Thoracic aorta (tissue), 2 donors: ENCODE results near the gene CCNJ. TPM values are rescaled to one million over a fixed set of nuclear protein-coding genes. Genes with fewer than 3 reads are reported as not detected.

Source experiments
- ATAC-seq: fragments of 150-250 bp; one replicate; pipeline ENCODE4 v1.8.0; 2017; ENCODE audit warnings: low read depth; ENCODE audit not compliant: insufficient number of reproducible peaks, low FRiP score
- DNase-seq: peaks from one replicate; pipeline ENCODE4 v3.0.0-alpha.2; 2020; ENCODE audit warnings: low spot score
- H3K27ac ChIP-seq, 2 donors: fragments of 200-600 bp; sonication (generic); 1 replicate in 1 of 2; 2 replicates in 1 of 2; pipeline ENCODE4 v1.5.1; 2016; ENCODE audit warnings: mild to moderate bottlenecking in 2 of 2, moderate library complexity in 2 of 2
- H3K27me3 ChIP-seq: fragments of 200-600 bp; sonication (generic); replicated peaks from 2 replicates; pipeline ENCODE4 v1.6.0; 2016; ENCODE audit warnings: mild to moderate bottlenecking; ENCODE audit not compliant: insufficient read depth
- H3K36me3 ChIP-seq: fragments of 200-600 bp; sonication (generic); one replicate; pipeline ENCODE4 v1.5.1; 2016
- H3K4me1 ChIP-seq, 2 donors: fragments of 200-600 bp; sonication (generic); 1 replicate in 1 of 2; 2 replicates in 1 of 2; pipeline versions ENCODE4 v1.5.1 to v1.6.0; 2016; ENCODE audit warnings: low read depth in 2 of 2, mild to moderate bottlenecking in 1 of 2; ENCODE audit not compliant: control insufficient read depth in 1 of 2
- H3K4me3 ChIP-seq: fragments of 200-600 bp; sonication (generic); 2 replicates; pipeline ENCODE4 v1.5.1; 2016; ENCODE audit warnings: mild to moderate bottlenecking
- H3K9me3 ChIP-seq: fragments of 200-600 bp; sonication (generic); 2 replicates; pipeline ENCODE4 v1.5.1; 2016
- total RNA-seq, 2 donors: library from RNA; depleted of rRNA; stranded (reverse); fragments of >200 nt; gene quantifications; one replicate each; pipeline versions ENCODE4 v1.1.0 to v1.2.3, GENCODE V29; 2016
- TF ChIP-seq, protein P1 (sequence below): fragments of 200-600 bp; sonication (generic); IDR thresholded peaks from one replicate; pipeline ENCODE4 v1.5.1; 2019; ENCODE audit warnings: antibody characterized with exemption

CCNJ gene
- total RNA-seq, 2 donors from 2014 or later, result 6.5 to 8.8 TPM

DNA sequence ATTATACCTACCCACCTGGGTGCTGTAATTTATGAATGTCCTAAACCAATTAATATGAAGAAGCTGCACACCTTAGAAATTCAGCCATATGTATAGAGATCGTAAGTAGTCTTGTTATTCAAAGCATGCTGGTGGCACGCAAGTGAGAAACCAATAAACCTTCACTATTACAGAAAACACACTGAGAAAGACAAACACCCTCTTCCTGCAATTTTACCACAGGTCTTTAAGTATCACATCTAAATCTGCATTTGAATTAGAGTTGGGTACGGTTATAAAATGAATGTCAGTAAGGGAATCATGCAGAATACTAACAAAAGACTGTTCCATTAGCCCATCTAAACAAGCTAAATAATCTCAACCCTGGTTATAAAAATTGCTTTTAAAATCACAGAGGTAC is 33.8 kb downstream of the CCNJ start:
- no peak overlapping the region for H3K4me3 ChIP-seq
- no peaks in the 10 kb centered on the region for H3K9me3 ChIP-seq
- H3K4me1 ChIP-seq, result no peaks in the 10 kb centered on the region
- TF ChIP-seq, protein P1, sequence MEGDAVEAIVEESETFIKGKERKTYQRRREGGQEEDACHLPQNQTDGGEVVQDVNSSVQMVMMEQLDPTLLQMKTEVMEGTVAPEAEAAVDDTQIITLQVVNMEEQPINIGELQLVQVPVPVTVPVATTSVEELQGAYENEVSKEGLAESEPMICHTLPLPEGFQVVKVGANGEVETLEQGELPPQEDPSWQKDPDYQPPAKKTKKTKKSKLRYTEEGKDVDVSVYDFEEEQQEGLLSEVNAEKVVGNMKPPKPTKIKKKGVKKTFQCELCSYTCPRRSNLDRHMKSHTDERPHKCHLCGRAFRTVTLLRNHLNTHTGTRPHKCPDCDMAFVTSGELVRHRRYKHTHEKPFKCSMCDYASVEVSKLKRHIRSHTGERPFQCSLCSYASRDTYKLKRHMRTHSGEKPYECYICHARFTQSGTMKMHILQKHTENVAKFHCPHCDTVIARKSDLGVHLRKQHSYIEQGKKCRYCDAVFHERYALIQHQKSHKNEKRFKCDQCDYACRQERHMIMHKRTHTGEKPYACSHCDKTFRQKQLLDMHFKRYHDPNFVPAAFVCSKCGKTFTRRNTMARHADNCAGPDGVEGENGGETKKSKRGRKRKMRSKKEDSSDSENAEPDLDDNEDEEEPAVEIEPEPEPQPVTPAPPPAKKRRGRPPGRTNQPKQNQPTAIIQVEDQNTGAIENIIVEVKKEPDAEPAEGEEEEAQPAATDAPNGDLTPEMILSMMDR, result no peak
- no peak overlapping the region for H3K27ac ChIP-seq
- no peak for DNase-seq
- no peak for ATAC-seq
- H3K36me3 ChIP-seq, result no peaks in the 10 kb centered on the region
- H3K27me3 ChIP-seq, result no peaks in the 10 kb centered on the region

DNA sequence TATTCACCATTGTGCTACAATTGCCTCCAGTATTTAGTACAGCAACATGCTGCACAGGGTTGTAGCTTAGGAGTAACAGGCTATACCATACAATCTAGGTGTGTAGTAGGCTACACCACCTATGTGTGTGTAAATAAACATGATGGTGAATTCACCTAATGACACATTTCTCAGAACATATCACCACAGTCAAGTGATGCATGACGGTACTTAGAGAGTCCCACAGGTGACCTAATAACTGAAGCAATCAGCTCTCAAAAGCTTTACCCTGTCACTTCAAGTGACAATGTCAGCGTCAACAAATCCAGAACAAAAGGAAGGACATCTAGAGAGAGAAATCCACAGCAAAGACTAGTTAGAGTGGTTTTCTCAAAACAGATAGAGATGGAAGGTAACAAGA is 38.8 kb downstream of the CCNJ start:
- DNase-seq (no peak), ATAC-seq (no peak)
- Histone ChIP-seq H3K27me3 (no peaks in the 10 kb centered on the region), H3K27ac (no peak overlapping the region), H3K4me3 (no peak overlapping the region), H3K36me3 (peaks cover 4% of the 10 kb centered on the region), H3K9me3 (no peaks in the 10 kb centered on the region), H3K4me1 (no peaks in the 10 kb centered on the region)
- TF ChIP-seq, protein P1, result no peak

DNA sequence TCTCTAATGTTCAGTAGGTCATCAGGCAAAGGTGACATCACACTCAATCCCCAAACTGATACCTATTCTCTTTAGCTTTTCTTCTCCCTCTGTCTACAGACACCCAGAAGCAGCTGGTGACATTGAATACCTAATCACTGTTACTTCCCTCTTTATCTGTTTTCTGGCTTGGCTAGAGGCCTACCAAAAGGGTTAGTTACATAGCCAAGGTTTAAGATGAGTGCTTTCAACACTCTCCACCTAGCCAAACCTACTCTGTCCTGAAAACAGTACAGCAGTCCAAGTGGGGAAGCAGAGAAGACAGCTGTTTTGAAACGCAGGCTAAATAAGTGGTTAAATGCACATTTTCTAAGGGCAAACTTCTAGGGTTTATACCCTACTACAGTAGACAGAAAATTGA is 39.4 kb downstream of the CCNJ start:
- Histone ChIP-seq H3K27me3 (no peaks in the 10 kb centered on the region), H3K27ac (no peak overlapping the region), H3K4me1 (no peaks in the 10 kb centered on the region), H3K36me3 (peaks cover 4% of the 10 kb centered on the region), H3K9me3 (no peaks in the 10 kb centered on the region), H3K4me3 (no peak overlapping the region)
- DNase-seq, result no peak
- ATAC-seq, result no peak
- TF ChIP-seq, protein P1, result no peak

DNA sequence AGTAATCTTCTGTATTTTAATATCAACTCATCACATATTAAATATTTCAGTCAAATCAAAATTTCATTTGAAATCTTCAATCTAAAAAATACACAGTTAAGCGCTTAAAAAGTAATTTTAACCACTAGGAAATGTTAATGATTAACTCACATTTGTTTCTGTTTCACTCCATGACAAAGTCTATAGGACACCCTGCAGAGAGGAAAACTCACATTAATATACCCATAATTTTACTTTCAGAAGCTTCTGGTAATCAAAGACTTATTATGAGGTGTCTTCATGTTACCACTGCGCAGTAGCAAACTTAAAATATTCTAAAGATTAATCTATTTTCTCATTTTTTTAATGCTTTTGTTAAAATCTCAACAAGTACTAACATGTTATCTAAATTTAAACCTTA is 45.7 kb downstream of the CCNJ start:
- no peak for DNase-seq
- Histone ChIP-seq H3K27ac (peak overlapping the region in 1 of 2 donors; percentile 87), H3K36me3 (no peaks in the 10 kb centered on the region), H3K27me3 (no peaks in the 10 kb centered on the region), H3K9me3 (no peaks in the 10 kb centered on the region), H3K4me1 (no peaks in the 10 kb centered on the region), H3K4me3 (peak overlapping the region; percentile 95)
- ATAC-seq, result no peak
- TF ChIP-seq, protein P1, result no peak

DNA sequence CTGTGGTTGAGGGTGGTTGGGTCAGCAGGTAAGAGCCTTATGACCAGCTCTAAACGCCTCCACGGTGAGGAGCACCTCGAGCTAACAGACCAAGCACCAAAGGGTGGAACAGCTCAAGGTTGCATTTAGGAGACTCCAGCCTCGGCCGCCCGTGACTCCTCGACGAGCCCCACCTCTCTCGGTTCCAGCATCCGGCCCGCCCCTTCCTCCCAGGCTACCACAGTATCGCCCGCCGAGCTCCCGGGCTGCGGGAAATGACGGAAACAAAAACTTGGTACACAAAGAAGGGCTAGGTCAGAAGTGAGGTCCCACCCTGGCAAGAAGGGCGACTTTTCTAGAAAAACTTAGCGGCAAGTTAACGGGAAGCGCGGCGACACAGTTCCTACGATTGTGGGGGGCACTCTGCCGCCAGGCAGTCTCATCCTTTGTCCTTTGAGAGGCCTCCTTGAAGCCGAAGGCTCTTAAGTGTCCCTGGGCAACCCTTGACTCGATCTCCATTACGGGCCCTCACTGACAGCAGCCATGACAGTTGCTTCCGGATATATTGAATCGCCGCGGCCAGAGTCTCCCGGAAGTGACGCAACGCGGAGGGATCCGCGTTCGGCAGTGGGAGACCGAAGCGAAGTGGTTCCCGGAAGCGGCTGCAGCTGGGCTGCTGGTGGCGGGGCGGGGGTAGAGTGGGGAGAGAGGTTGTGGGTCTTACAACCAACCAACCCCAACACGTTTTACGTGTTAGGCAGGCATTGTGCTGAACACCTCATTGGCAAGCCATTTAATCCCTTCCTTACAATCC is 46.5 kb downstream of the CCNJ start:
- Histone ChIP-seq H3K9me3 (no peaks in the 10 kb centered on the region), H3K4me3 (peak overlapping the region; percentile 95), H3K27ac (peak overlapping the region; percentile 87), H3K27me3 (no peaks in the 10 kb centered on the region), H3K36me3 (no peaks in the 10 kb centered on the region), H3K4me1 (no peaks in the 10 kb centered on the region)
- TF ChIP-seq, protein P1, result no peak
- peak; percentile 95 for ATAC-seq
- DNase-seq, result peak; percentile 86
